ENCODE measurements around the gene ABCA13. TPM values are rescaled to one million over a fixed set of nuclear protein-coding genes. Genes with fewer than 3 reads are reported as not detected.

ABCA13 gene
- total and polyA plus RNA-seq, 2 donors (not counting 3 experiments of a cell fraction or from before 2014, with no cell fraction given) = 0.01 to 0.11 TPM

DNA sequence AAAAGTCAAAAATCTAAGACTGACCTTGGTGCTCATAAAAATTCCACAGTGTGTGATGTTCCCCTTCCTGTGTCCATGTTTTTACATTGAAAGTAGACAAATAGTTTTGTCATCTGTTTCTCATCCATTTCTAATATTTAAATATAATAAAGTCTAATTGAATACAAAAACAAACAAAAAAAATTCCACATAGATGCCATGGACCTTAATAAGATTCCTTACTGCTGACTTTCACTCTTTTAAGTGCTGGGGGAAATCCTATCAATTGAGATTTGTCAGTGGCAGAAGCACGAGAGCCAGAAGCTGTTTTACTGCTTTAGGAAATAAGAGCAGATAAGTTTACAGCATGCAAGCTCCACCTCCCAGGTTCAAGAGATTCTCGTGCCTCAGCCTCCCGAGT is 310.0 kb downstream of the ABCA13 start:
- Histone ChIP-seq H3K27ac (ENCODE audit: insufficient read depth, low read depth, low read length) (no peak overlapping the region), H3K4me3 (replicated peaks in 1 of 3; ENCODE audit: insufficient read depth in 1 of 3, low read depth in 1 of 3, low read length in 3 of 3) (no peak overlapping the region), H3K27me3 (ENCODE audit: control insufficient read depth in 2 of 2, insufficient read depth in 2 of 2, low read length in 2 of 2) (no peaks in the 10 kb centered on the region), H2AFZ (ENCODE audit: low read depth, low read length) (no peak overlapping the region), H3K9me1 (replicated peaks; ENCODE audit: control insufficient read depth, extremely low read depth, insufficient read depth, low read length) (no peaks in the 10 kb centered on the region), H3K4me1 (ENCODE audit: control insufficient read depth, extremely low read depth, insufficient read depth, low read length) (no peaks in the 10 kb centered on the region), H4K20me1 (replicated peaks; ENCODE audit: control insufficient read depth, extremely low read depth, insufficient read depth, low read length) (no peaks in the 10 kb centered on the region), H3K4me2 (ENCODE audit: insufficient read depth, low read length) (no peak overlapping the region), H3K36me3 (ENCODE audit: control insufficient read depth in 2 of 2, extremely low read depth in 1 of 2, insufficient read depth in 2 of 2, low read length in 2 of 2) (no peaks in the 10 kb centered on the region), H3K9ac (replicated peaks; ENCODE audit: extremely low read depth, insufficient read depth, low read length) (no peak overlapping the region), H3K9me3 (replicated peaks; ENCODE audit: control insufficient read depth, insufficient read depth, low read length) (no peaks in the 10 kb centered on the region), H3K79me2 (ENCODE audit: control insufficient read depth, insufficient read depth, low read length) (no peaks in the 10 kb centered on the region)
- DNase-seq (ENCODE audit: low read depth, low spot score) (no peak), FAIRE-seq (no peak)
- no peak for TF ChIP-seq FOS (IDR thresholded peaks at IDR 0.05; ENCODE audit: borderline replicate concordance, insufficient read depth, low read length)
- no peak for TF ChIP-seq POLR2A (IDR thresholded peaks at IDR 0.05; ENCODE audit: low read depth, low read length)
- no peak for TF ChIP-seq GATA2 (IDR thresholded peaks at IDR 0.05; ENCODE audit: insufficient read depth, insufficient read length, low read depth, low read length)
- no peak for TF ChIP-seq MYC (IDR thresholded peaks at IDR 0.05; ENCODE audit: low read depth, low read length)
- TF ChIP-seq JUN (IDR thresholded peaks at IDR 0.05; ENCODE audit: borderline replicate concordance, insufficient read depth, insufficient read length, low read depth) = no peak
- ChIA-PET CTCF (no interaction called here), POLR2A (no interaction called here)
- dilution Hi-C loops (cut with MboI; ENCODE audit: extremely low pct_ligation_motif_present, low sequenced_read_pairs) = no loop called here
- BruUV-seq (replicated peaks) = no TSS peak
- intact Hi-C loops (cut with micrococcal nuclease) = no loop called here

DNA sequence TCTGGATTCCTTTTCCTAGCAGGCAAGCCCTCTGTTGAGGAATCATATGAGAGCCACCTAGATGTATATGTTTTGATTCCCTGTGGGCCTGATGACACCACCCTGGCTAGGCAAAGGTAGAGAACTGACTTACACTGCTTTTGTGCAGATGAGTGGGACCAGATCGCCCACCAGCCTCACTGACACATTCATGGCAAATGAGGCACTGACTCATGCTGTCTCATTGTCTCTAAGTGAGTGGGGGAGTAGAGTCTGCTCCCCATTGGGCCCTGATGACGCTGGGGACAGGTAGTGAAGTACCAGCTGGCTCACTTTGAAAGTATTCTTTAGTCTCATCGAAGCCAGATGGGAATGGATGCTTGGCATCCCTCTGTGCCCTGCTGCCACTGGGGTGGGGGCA is 326.3 kb downstream of the ABCA13 start:
- Histone ChIP-seq H3K4me3 (replicated peaks in 1 of 3; ENCODE audit: insufficient read depth in 1 of 3, low read depth in 1 of 3, low read length in 3 of 3) (no peak overlapping the region), H3K27ac (ENCODE audit: insufficient read depth, low read depth, low read length) (no peak overlapping the region), H2AFZ (ENCODE audit: low read depth, low read length) (no peak overlapping the region), H3K9ac (replicated peaks; ENCODE audit: extremely low read depth, insufficient read depth, low read length) (no peak overlapping the region), H3K9me1 (replicated peaks; ENCODE audit: control insufficient read depth, extremely low read depth, insufficient read depth, low read length) (no peaks in the 10 kb centered on the region), H3K4me1 (ENCODE audit: control insufficient read depth, extremely low read depth, insufficient read depth, low read length) (no peaks in the 10 kb centered on the region), H3K36me3 (ENCODE audit: control insufficient read depth in 2 of 2, extremely low read depth in 1 of 2, insufficient read depth in 2 of 2, low read length in 2 of 2) (no peaks in the 10 kb centered on the region), H3K27me3 (ENCODE audit: control insufficient read depth in 2 of 2, insufficient read depth in 2 of 2, low read length in 2 of 2) (no peaks in the 10 kb centered on the region), H3K4me2 (ENCODE audit: insufficient read depth, low read length) (no peak overlapping the region), H3K79me2 (ENCODE audit: control insufficient read depth, insufficient read depth, low read length) (no peaks in the 10 kb centered on the region), H4K20me1 (replicated peaks; ENCODE audit: control insufficient read depth, extremely low read depth, insufficient read depth, low read length) (no peaks in the 10 kb centered on the region), H3K9me3 (replicated peaks; ENCODE audit: control insufficient read depth, insufficient read depth, low read length) (peaks cover 3% of the 10 kb centered on the region)
- FAIRE-seq (no peak), DNase-seq (ENCODE audit: low read depth, low spot score) (no peak)
- intact Hi-C loops (cut with micrococcal nuclease) (no loop called here), dilution Hi-C loops (cut with MboI; ENCODE audit: extremely low pct_ligation_motif_present, low sequenced_read_pairs) (no loop called here)
- no TSS peak for BruUV-seq (replicated peaks)
- no peak for TF ChIP-seq JUN (IDR thresholded peaks at IDR 0.05; ENCODE audit: borderline replicate concordance, insufficient read depth, insufficient read length, low read depth)
- TF ChIP-seq POLR2A (IDR thresholded peaks at IDR 0.05; ENCODE audit: low read depth, low read length) = no peak
- no peak for TF ChIP-seq POLR2AphosphoS5 (IDR thresholded peaks at IDR 0.05; ENCODE audit: insufficient read depth, low read depth, low read length)
- no peak for TF ChIP-seq FOS (IDR thresholded peaks at IDR 0.05; ENCODE audit: borderline replicate concordance, insufficient read depth, low read length)
- TF ChIP-seq, protein P1, sequence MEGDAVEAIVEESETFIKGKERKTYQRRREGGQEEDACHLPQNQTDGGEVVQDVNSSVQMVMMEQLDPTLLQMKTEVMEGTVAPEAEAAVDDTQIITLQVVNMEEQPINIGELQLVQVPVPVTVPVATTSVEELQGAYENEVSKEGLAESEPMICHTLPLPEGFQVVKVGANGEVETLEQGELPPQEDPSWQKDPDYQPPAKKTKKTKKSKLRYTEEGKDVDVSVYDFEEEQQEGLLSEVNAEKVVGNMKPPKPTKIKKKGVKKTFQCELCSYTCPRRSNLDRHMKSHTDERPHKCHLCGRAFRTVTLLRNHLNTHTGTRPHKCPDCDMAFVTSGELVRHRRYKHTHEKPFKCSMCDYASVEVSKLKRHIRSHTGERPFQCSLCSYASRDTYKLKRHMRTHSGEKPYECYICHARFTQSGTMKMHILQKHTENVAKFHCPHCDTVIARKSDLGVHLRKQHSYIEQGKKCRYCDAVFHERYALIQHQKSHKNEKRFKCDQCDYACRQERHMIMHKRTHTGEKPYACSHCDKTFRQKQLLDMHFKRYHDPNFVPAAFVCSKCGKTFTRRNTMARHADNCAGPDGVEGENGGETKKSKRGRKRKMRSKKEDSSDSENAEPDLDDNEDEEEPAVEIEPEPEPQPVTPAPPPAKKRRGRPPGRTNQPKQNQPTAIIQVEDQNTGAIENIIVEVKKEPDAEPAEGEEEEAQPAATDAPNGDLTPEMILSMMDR (IDR thresholded peaks at IDR 0.05; ENCODE audit: extremely low read depth in 1 of 2, insufficient read depth in 1 of 2, low read depth in 1 of 2, low read length in 2 of 2) = no peak
- TF ChIP-seq EZH2 (IDR thresholded peaks at IDR 0.05; ENCODE audit: borderline replicate concordance, low read depth, low read length, severe bottlenecking) = no peak
- ChIA-PET CTCF (no interaction called here), POLR2A (no interaction called here)
